Skeletal muscle cell (primary cell): ENCODE measurements around the gene MAPRE2.

ENCODE experiments used
- DNase-seq: peaks from one replicate; pipeline ENCODE4 v3.0.0-alpha.2; 2010; ENCODE audit warnings: low read depth
- H3K4me3 ChIP-seq: 2 replicates; pipeline ENCODE4 v1.5.1; 2011; ENCODE audit warnings: low read depth, mild to moderate bottlenecking, control low read depth, low read length, moderate library complexity

The MAPRE2 gene

DNA sequence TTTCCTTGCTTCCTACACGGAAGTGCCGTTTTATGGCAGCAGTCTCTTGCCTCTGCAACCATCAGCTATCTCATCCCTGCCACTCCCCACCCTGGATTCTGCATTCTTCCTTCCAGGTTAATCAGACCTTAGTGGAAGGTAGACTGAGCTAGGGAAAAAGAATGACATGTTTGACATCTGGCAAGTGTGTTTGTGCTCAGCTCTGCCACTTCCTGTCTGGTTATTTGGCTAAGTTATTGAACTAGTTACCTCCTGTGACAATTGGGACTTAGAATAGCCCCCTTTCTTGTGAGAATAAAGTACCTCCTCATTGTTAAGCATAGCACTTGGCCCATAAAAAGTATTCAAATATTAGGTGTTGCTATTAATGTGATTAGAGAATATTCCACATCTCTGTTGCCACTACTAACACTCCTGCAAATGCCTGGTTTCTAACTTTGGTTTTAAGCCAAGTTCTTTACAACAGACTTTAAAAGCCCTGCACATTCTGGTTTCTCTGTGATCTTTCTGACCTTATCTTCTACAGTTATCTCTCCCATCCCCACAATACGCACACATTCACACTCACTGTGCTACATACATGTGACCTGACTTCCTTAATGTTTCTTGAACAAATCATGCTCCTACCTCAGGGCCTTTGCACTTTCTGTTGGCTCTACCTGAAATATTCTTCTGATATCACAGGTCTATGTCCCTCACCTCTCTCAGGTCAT lies 10.8 kb upstream of the MAPRE2 start:
- DNase-seq = no peak
- no peak overlapping the region for H3K4me3 ChIP-seq

DNA sequence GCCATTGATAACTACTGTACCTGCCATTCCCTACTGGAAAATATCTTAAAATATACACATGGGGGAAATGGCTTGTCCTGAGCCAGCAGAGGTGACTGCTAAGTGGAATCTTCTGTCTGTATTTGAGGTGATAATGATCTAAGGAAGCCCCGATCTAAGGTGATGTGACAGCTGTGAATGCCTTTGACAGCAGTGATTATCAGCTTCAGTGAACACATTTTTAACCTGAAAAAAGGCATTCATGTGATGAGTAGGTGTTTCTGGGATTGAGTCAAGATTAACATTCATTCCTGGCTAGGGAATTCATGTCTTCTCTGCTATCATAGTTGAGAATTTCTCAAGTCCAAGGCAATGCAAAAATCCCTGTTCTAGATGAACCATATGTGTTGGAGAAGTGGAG lies 9.1 kb upstream of the MAPRE2 start:
- no peak for DNase-seq
- no peak overlapping the region for H3K4me3 ChIP-seq

- no peak for DNase-seq
These were observed 3.2 kb upstream of the MAPRE2 start for GRCh38 chr18:35038029-35038428.

GRCh38 chr18:35038881-35039491 lies 2.2 kb upstream of the MAPRE2 start:
- DNase-seq = no peak
- H3K4me3 ChIP-seq = no peak overlapping the region

More at GRCh38 chr18:35038029-35038428, 3.2 kb upstream of the MAPRE2 start:
- no peak overlapping the region for H3K4me3 ChIP-seq

GRCh38 chr18:35040638-35040987 lies 600 bp upstream of the MAPRE2 start:
- peak overlapping the region; percentile 89 for H3K4me3 ChIP-seq
- DNase-seq = no peak

GRCh38 chr18:35041815-35042387 lies 688 bp downstream of the MAPRE2 start:
- DNase-seq = no peak
- peak overlapping the region; percentile 89 for H3K4me3 ChIP-seq

GRCh38 chr18:35042389-35043071 lies 1.3 kb downstream of the MAPRE2 start:
- peak overlapping the region; percentile 89 for H3K4me3 ChIP-seq
- no peak for DNase-seq

DNA sequence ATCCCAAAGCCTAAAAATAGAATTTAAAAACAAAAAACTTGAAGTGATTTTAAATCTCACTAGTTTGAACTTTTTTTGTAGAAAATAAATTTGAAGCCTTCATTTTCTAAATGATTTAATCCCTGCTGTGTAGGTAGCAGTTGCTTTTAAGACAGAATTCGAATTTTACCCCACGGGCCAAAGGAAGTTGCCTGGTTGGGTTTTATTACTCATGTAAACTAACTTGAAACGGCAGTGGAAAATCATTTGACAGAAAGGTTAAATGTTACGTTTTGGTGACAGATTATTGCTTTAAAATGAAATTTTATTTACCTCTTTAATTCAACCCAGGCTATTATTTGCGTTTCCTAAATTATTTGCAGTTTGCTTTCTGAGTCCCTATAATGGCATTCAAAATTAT lies 2.0 kb downstream of the MAPRE2 start:
- H3K4me3 ChIP-seq = no peak overlapping the region
- no peak for DNase-seq

GRCh38 chr18:35045121-35045520 lies 3.9 kb downstream of the MAPRE2 start:
- H3K4me3 ChIP-seq = no peak overlapping the region
- no peak for DNase-seq

DNA sequence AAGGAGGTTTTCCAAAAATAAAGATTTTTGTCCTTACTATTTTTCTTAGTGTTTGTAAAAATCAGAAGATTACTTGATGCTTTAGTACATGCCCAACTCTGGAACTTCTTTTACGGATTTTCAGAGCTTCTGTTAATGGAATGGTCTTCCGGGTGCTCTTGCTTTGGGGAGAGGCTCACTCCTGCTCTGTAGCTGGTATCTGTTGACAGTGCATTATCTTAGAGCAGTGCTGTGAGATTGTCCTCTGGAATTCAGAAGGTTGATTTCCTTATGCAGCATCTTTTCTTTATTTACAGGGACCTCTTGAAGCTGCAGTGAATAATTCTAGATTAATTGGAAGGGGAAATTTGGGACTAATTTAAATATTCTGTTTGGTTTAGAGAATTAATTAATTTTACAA lies 4.6 kb downstream of the MAPRE2 start:
- no peak overlapping the region for H3K4me3 ChIP-seq
- no peak for DNase-seq

DNA sequence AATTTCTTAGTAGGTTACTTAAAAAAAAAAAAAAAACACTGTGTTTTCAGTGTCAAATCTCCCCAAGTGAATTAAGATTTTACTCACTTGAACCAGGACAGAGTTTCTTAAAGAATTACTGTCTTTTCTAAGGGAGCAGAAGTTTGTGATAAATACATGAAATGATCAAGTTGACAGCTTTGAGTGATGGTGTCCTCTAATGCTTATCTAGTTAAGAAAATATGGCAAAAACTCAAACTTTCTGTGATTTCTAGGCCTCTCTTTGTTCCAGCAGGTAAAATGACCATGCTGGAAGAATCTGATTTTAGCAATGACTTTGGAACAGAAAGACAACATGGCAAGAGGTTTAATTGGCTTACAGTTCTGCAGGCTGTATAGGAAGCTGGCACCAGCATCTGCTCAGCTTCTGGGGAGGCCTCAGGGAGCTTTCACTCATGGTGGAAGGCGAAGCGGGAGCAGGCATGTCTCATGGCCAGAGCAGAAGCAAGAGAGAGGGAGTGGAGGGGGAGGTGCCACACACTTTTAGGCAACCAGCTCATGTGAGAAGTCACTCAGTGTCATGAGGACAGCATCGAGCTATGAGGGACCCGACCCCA lies 6.6 kb downstream of the MAPRE2 start:
- no peak overlapping the region for H3K4me3 ChIP-seq
- no peak for DNase-seq

GRCh38 chr18:35049111-35050027 lies 8.2 kb downstream of the MAPRE2 start:
- no peak overlapping the region for H3K4me3 ChIP-seq
- DNase-seq = no peak

GRCh38 chr18:35050028-35050546 lies 8.9 kb downstream of the MAPRE2 start:
- no peak overlapping the region for H3K4me3 ChIP-seq
- DNase-seq = no peak

- no peak overlapping the region for H3K4me3 ChIP-seq
- no peak for DNase-seq
These were observed 9.5 kb downstream of the MAPRE2 start for GRCh38 chr18:35050705-35051195.

DNA sequence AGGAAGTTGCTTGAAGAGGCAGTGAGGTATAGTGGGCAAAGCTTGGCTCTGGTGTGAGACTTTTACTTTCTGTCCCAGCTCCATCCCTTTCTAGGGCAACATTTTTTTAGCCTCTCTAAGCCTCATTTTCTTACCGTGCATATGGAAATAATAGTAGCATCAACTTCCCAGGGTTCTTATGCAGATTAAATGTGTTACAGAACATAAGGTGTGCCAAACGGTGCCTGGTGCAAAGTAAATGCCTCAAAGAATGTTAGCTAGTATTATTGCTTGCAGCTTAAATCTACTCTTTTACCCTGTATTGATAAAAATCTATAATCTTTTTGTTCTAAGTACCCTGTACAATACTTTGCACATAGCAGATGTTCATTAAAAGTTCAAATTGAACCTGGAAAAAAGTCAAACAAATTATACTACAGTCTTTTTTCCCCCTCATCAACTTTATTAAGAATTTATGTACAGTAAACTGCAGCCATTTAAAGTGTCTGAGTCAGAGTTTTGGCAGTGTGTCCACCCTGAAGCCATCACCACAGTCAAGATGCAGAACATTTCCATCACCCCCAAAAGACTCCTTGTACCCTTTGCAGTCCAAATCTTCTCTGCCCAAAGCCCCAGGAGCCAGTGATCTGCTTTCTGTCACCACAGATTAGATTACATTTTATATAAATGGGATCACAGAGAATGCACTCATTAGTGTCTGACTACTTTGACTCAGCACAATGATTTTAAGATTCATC lies 10.6 kb downstream of the MAPRE2 start:
- no peak for DNase-seq
- no peak overlapping the region for H3K4me3 ChIP-seq

GRCh38 chr18:35054401-35054800 lies 13.2 kb downstream of the MAPRE2 start:
- no peak overlapping the region for H3K4me3 ChIP-seq
- DNase-seq = no peak

- no peak for DNase-seq
- no peak overlapping the region for H3K4me3 ChIP-seq
These were observed 13.9 kb downstream of the MAPRE2 start for GRCh38 chr18:35055105-35055504.

- DNase-seq = no peak
- H3K4me3 ChIP-seq = no peak overlapping the region
These were observed 14.5 kb downstream of the MAPRE2 start for GRCh38 chr18:35055726-35056125.
